GM18868 (cell line): ENCODE measurements around the gene FLT4.
"Not testable (repeated sequence)": the region's sequence is repeated elsewhere in the genome, so short reads cannot be mapped to it uniquely, and the experiment has no call there.

Source experiments
- ATAC-seq: cut with Tn5 transposase; IDR thresholded peaks from one replicate; pipeline ENCODE4 v1.9.1; 2021; ENCODE audit warnings: mild to moderate bottlenecking, moderate library complexity; ENCODE audit not compliant: unreplicated experiment

The FLT4 gene

GRCh38 chr5:180670586-180671359, 21.4 kb upstream of the FLT4 start:
- peak; percentile 42 for ATAC-seq

GRCh38 chr5:180670157-180670556, 20.8 kb upstream of the FLT4 start:
- no peak for ATAC-seq

DNA sequence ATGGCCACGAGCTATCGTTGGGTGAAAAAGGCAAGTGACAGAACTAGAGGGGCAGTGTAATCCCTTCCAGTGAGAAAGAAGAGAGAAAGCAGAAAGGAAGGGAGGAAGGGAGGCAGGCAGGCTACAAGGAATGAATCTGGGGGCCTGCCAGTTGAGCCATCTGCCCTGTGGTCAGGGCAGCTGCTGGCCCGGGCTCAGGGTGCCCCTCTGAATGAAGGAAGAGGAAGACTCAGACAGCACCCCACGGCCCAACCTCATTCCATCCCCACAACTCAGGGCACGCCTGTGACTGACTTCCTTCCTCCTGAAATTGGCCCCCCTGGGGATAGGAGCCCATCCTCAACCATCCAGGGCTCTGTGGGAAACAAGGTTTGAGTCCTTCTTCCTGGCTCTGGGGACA, 20.3 kb upstream of the FLT4 start:
- ATAC-seq: no peak

DNA sequence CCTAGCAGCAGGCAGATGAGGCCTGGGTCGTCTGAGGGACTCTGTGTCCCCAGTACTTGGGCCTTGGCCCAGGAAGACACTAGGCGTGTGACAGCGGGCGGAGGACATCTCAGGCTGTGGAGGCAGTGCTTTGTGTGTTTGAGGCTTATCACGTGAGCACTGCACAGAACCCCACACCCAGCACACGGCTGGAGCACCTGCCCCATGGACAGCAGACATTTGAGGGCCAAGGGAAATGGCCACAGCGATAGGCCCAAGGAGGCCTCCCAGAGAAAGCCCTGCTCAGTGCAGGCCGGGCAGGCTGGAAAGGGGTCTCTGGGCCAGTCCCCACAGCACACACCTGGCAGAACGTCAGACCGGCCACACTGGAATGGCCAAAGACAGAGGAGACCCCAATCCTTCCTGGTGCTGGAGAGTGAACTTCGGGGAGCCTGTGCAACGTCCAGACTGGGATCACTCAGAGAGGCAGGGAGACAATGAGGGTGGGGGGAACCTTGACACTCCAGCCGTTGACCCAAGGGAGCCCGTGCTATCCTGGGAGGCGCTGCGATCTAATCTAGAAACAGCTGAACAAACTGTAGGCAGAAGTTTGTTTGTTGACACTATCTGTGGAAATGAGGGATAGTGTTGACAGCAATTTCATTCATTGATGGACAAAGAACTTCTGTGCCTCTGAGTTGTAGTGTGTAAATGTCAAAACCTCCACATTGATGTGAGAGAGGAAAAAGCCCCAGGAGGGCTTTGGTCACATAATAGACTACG, 19.6 kb upstream of the FLT4 start:
- ATAC-seq: no peak

GRCh38 chr5:180666812-180667211, 17.4 kb upstream of the FLT4 start:
- ATAC-seq: no peak

DNA sequence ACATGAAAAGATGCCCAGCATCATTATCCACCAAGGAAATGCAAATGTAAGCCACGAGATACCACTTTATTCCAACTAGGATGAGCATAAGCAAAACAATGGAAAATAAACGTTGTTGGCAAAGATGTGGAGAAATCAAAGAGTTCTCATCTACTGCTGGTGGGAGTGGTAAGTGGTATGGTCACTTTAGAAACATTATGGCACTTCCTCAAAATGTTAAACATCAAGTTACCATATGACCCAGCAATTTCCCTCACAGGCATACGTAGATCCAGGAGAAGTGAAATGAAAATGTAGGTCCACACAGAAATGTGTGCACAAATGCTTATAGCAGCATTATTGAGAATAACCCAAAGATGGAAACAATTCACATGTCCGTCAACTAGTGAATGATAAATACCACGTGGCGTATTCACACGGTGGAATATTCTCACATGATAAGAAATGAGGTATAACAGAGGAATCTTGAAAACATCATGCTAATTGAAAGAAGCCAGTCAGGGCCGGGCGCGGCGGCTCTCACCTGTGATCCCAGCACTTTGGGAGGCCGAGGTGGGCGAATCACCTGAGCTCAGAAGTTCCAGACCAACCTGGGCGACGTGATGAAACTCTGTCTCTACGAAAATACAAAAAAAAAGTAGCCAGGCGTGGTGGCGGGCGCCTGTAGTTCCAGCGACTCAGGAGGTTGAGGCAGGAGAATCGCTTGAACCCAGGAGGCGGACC, 16.4 kb upstream of the FLT4 start:
- ATAC-seq: no peak

DNA sequence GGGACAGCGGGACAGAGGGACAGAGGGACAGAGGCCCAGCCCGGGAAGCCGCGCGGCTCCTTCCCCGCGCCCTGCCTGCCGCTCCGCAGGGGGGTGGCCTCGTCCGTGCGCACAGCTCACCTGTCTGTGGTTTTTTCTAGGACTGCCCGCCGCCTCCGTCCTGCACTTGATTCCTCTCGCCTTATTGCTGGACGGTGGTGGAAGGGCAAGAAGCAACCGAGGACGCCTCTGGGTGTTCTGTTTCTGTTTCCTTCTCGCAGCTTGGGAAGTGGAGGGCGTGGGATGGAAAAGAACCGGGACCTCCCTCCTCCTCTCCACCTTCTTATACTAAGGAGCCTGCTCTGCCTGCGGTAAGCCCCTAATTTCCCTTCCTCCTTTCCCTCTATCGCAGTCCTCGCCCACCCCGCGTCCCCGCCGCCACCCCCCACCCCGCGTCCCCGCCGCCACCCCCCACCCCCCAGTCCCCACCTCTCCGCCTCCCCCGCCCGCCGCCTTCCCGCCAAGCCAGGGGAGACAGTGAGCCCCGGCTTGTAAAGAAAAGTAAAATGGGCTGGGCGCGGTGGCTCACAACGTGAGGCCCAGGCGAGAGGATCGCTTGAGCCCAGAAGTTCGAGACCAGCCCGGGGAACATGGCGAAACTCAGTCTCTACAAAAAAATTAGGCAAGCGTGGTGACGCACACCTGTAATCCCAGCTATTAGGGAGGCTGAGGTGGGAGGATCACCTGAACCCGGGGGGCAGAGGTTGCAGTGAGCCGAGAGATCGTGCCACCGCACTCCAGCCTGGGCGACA, 9.6 kb upstream of the FLT4 start:
- no peak for ATAC-seq

- ATAC-seq: not testable (repeated sequence)
Observed at GRCh38 chr5:180655243-180655642, 5.8 kb upstream of the FLT4 start.

- ATAC-seq: no peak
Observed at GRCh38 chr5:180652771-180653170, 3.4 kb upstream of the FLT4 start.

DNA sequence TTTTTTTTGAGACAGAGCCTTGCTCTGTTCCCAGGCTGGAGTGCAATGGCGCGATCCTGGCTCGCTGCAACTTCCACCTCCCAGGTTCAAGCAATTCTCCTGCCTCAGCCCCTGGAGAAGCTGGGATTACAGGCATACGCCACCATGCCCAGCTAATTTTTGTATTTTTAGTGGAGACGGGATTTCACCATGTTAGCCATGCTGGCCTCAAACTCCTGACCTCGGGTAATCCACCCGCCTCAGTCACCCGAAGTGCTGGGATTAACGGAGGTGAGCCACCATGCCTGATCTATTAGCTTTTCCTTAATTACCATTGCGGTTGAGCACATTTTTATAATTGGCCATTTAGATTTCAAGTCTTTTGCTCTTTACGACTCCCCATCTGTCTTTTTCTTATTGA, 2.9 kb upstream of the FLT4 start:
- no peak for ATAC-seq

GRCh38 chr5:180648658-180649296, 623 bp downstream of the FLT4 start:
- no peak for ATAC-seq

DNA sequence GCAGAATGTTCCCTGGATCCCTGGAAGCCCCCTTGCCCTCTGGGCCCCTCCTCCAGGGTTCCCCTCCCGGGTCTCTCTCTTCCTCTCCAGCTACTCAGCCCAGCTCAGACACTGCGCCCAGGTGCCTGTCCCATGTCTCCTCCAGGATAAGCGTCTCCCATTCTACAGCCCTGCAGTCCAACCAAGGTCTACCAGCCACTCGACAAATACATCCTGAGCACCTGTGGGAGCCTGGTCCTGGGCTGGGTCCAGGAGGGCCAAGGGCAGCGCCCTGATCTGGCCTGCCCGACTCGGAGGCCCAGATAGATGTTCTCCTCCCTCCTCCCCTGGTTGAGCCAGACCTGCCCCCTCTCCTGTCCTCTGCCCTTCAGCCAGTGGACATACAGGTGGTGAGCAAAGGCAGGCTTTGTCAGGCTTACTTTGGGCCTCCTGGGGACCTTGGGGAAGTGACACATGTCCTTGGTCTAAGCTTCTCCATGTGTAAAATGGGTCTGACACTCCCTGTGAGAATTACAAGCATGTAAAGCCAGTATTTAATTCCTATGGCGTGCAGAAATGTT, 1.4 kb downstream of the FLT4 start:
- no peak for ATAC-seq

DNA sequence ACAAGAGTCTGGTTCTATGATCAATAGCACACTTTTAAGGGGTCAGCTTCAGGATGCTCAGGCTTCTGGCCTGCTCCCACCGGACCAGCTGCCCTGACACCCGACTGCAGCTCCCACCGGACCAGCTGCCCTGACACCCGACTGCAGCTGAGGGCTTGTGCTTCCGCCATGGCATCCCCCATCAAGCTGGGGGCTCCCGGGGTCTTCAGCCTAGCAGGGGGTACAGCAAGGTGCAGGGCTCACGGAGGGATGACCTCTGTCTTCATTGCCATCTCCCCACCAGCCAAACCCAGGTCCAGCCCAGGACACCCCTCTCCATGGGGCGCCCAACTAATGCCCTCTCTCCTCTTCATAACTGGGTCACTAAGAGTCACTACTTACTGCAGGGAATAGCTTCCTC, 1.9 kb downstream of the FLT4 start:
- ATAC-seq: no peak

DNA sequence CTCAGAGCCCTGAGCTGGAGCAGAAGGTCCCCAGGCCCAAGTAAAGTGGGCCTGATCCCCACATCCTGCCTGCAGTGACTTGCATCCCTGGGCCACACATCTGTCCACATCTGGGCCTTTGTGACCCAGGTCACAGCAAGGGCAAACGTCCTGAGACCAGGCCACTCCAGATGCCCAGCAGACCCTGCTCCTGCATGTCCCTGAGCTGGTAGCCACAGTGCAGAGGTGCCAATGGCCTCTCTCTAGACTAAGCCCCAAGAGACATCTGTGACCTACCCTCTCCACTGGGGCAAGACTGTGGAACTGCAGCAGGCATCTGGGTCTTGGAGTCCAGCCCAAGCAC, 2.5 kb downstream of the FLT4 start:
- no peak for ATAC-seq

DNA sequence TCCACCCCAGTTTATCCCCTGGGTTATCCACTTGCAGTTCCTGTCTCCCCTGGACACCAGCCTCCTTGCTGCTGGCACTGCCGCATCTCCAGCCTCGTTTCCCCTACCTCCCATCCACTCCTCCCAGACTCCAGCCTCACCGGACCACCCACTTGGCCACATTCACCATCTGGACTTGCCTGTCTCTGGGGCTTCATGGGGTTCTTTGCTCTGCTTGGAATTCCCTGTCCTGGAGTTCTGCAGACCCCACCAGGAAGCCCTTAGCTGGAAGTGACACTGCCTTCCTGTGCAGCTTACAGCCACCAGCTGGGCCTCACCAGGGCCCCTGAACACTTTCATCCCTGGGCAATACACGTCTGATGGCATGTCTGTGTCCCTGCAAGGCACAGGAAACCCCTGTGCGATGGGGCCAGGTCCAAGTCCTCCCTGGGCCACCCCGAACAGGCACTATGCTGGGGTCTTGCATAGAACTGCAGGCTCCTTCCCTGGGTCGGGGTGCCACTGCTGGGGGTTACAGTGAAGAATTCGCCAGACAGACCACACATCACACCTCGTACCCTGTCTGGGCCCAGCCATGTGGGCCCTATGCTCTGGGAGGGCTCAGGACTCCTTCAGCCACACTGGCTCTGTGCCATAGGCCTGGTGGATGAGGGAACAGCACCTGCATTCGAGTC, 3.0 kb downstream of the FLT4 start:
- ATAC-seq: no peak

GRCh38 chr5:180645274-180646204, 3.9 kb downstream of the FLT4 start:
- no peak for ATAC-seq

- no peak for ATAC-seq
Observed at GRCh38 chr5:180644825-180645273, 4.6 kb downstream of the FLT4 start.

DNA sequence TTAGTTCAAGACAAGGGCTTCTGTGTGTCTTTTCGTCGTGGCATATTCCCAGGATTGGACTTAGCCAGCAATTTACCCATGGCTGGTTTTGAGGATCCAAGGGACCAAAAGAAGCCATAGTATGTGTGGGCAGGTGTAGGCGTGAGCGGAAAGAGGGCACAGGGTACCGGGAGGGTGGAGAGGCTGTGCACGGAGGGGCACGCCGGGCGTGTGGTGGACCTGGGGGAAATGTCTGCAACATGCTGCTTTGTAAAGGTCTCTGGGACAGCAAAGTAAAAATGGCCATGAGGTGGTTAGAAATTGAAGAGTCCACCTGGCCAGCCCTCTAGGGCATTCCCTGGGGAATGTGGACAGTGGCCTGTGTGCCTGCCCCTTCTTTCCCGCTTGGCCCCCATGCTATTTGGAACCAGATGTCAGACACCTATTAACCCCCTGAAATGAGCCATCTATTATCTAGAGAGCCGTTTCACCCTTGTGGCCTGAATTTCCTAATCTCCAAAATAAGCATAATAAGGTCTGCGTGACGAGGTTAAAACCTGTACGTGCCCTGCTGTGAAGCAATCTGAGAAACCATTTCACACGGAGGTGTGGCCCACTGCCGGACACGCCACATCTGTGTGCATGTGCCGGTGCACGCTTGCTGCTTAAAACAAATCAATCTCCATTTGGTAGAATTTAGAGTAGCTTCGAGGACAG, 5.1 kb downstream of the FLT4 start:
- ATAC-seq: no peak
